ENCODE measurements around the gene MMP12.

GRCh38 chr11:102878595-102878994, 3.8 kb upstream of the MMP12 start:
- TF ChIP-seq CTCF (IDR thresholded peaks at IDR 0.05) (no peak), POLR2A (IDR thresholded peaks at IDR 0.05) (no peak)

Data from Peyer's patch (tissue), 4 donors.